Renal cortical epithelial cell (primary cell): ENCODE measurements around the gene LYZL2. TPM values are rescaled to one million over a fixed set of nuclear protein-coding genes. Genes with fewer than 3 reads are reported as not detected.
A peak's percentile ranks its signal among the peaks of the same experiment; 100 is the strongest.
"Not testable (repeated sequence)": the region's sequence is repeated elsewhere in the genome, so short reads cannot be mapped to it uniquely, and the experiment has no call there.

Experiments used
- DNase-seq: peaks from one replicate; pipeline ENCODE4 v3.0.0-alpha.2; 2011; ENCODE audit warnings: low read depth
- total RNA-seq: library from RNA; depleted of rRNA; stranded (reverse); fragments of >200 nt; gene quantifications from 2 replicates; pipeline ENCODE4 v1.2.3, GENCODE V29; 2014

LYZL2 gene
- total RNA-seq = not detected in 2 replicates

GRCh38 chr10:30629653-30630052 is at the start of gene LYZL2:
TSS of gene LYZL2 (minus strand) at chr10:30629753. CDS start at chr10:30626915, 2,838 bp downstream.
- DNase-seq = no peak

- DNase-seq = not testable (repeated sequence)
Measured at GRCh38 chr10:30677616-30678015, 48.1 kb upstream of the LYZL2 start.

- not testable (repeated sequence) for DNase-seq
Measured at GRCh38 chr10:30677146-30677545, 47.6 kb upstream of the LYZL2 start.

GRCh38 chr10:30675791-30676718 is 46.5 kb upstream of the LYZL2 start:
- no peak for DNase-seq

GRCh38 chr10:30674796-30675195 is 45.2 kb upstream of the LYZL2 start:
- DNase-seq = no peak

GRCh38 chr10:30673262-30673661 is 43.7 kb upstream of the LYZL2 start:
- DNase-seq = not testable (repeated sequence)

- not testable (repeated sequence) for DNase-seq
Measured at GRCh38 chr10:30672338-30672737, 42.8 kb upstream of the LYZL2 start.

GRCh38 chr10:30671026-30671616 is 41.6 kb upstream of the LYZL2 start:
- DNase-seq = peak; percentile 73

- not testable (repeated sequence) for DNase-seq
Measured at GRCh38 chr10:30667982-30668381, 38.4 kb upstream of the LYZL2 start.

GRCh38 chr10:30663403-30663802 is 33.9 kb upstream of the LYZL2 start:
- not testable (repeated sequence) for DNase-seq

GRCh38 chr10:30662814-30663213 is 33.3 kb upstream of the LYZL2 start:
- no peak for DNase-seq

GRCh38 chr10:30660314-30660713 is 30.8 kb upstream of the LYZL2 start:
- not testable (repeated sequence) for DNase-seq

GRCh38 chr10:30656233-30656632 is 26.7 kb upstream of the LYZL2 start:
- DNase-seq = no peak

GRCh38 chr10:30655001-30655400 is 25.4 kb upstream of the LYZL2 start:
- not testable (repeated sequence) for DNase-seq

GRCh38 chr10:30651470-30652397 is 22.2 kb upstream of the LYZL2 start:
- not testable (repeated sequence) for DNase-seq

GRCh38 chr10:30647089-30647488 is 17.5 kb upstream of the LYZL2 start:
- DNase-seq = peak; percentile 2

- DNase-seq = no peak
Measured at GRCh38 chr10:30645340-30645827, 15.8 kb upstream of the LYZL2 start.

GRCh38 chr10:30644408-30644861 is 14.9 kb upstream of the LYZL2 start:
- DNase-seq = not testable (repeated sequence)

- DNase-seq = not testable (repeated sequence)
Measured at GRCh38 chr10:30643557-30644199, 14.1 kb upstream of the LYZL2 start.

- DNase-seq = not testable (repeated sequence)
Measured at GRCh38 chr10:30642856-30643255, 13.3 kb upstream of the LYZL2 start.
